SHP77 (cell line): ENCODE measurements around the gene SLC1A7.

ENCODE experiments used
- DNase-seq, 2 experiments: peaks; one replicate each; lab custom pipeline; 2025; lab: John Stamatoyannopoulos, UW

Gene SLC1A7

DNA sequence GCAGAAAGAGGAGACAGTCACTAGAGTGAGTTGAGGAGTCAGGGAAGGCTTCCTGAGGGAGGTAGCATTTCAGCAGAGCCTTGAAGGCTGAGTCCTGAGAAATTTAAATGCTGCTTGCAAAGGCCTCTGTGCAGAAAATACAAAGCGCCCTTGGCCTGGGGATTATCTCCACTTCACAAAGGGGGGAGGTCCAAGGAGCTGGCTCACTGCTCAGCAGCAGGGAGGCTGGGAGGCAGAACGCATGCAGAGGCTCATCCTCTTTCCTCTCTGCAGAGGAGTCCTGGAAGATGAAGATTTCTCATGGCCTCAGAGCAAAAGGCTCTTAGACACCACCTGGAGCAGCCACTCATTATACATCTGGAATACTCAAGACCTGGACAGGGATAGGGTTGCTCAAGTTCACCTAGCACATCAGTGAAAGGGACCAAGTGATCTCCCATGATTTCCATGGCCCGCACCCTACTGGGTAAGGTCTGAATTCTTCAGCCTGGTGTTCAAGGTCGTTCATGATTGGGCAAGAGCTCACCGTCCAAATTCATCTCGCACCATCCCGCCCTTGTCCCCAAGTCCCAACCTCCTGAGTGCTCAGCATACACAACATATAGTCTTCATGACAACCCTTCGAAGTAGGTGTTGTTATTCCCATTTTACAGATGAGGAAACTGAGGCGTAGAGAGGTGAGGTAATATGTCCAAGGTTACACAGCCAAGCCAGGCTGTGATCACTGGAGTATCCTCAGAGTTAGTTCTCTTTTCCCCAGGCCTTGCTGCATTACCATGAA lies 9.0 kb downstream of the SLC1A7 start:
- DNase-seq: no peak

DNA sequence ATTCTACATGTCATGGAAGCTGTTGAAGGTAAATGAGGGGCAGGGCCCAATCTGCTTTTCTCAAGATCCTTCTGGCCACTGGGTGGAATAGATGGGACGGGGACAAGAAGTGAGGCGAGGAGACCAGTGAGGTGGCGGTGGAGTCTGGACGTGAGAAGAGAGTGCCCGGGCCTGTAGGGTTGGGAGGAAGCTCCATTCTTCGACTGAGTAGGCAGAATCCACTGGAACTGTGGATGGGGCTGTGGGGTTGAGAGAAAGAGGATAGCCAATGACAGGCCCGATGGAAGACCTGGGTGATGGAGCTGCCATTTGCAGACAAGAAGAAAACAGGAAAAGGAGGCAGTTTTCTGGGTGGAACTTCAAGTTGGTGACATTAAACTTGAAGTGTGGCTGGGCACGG lies 10.3 kb downstream of the SLC1A7 start:
- DNase-seq: no peak

DNA sequence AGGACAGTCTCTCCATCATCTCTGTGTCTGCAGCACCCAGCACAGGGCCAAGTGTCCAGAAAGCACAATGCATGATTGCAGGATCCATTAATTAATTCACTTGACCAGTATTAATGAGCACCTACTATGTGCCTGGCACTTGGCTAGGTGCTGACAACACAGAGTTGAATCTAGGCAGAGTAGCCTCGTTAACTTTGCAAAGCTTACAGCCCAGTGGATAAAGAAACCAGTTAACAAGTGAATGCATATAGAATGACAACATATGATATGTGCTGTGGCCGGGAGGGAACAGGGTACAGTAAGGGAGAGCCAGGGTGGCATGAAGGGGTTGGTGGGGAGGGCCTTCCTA lies 10.9 kb downstream of the SLC1A7 start:
- DNase-seq: no peak

DNA sequence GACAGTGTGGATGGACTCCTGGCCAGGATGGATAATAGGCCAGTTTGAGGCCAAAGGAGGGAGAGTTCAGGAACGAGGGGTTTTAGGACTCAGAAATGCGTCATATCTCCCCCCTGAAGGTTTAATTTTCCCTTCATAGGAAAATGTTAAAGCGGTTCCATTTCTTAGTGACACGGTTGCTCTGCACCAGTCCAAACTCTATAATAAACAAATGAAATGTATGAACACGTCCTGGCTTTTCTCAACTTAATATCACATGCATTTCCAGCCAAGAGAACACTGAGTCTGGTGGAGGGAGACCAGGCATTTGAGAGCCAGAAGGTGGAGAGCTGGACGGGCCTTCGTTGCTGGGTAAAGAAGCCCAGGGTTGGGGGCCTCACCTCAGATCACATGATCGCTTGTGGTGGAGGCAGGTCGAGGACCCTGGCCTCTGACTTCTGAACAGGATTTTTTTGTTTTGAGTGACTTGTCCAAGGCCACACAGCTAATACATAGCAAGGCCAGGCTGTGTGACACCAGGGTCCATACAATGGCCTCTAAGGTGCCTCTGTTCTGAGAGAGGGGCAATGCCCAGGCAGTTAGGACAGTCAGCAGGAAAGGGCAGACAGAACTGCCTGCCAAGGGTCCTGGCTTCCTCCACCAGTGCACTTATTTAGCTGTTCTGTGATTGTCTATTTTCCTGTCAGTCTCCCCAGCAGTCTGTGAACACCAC lies 11.4 kb downstream of the SLC1A7 start:
- no peak for DNase-seq

DNA sequence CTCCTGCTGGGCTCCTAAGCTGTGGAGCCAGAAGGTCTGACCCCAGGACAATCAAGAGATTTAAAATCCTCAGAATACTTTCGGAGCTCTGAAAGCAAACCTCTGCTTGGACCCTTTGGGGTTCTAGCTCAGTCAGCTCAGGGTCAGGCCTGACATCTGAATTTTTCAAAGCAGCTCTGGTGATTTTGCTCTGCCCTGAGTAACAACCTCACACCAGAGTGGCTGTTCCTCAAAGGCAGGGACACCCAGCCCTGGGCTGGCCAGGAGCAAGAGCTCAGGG lies 11.9 kb downstream of the SLC1A7 start:
- DNase-seq: no peak

DNA sequence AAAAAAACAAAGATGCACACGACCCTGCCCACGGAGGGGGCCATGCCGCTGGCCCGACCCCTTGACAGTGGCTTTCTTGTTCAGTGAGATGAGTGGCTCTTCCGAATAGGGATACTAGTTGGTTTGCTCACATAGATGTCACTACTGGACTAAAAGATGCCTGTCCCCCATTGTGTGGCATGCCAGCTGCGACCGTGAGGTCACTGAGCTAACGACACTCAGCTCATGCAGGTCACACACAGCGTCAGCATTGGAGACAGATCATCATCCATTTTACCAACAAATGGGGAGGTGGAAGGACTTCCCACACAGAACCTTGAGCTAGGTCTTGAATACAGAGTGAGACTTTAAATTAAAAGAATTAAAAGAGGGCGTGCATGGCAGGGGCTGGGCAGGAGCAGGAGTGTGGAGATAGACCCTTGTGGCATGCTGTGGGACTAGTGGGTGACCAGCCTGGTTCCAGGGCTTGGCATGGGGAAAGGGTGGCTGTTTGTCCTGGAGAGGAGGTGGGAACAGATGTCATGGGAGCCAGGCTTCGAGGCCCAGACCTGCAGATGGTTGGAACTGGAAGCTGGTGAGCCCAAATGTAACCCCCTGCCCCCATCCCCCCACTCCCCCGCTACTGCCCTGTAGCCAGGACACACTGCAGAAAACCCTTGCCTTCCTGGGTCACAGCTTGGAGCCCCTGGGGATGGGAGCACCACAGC lies 12.4 kb downstream of the SLC1A7 start:
- no peak for DNase-seq

DNA sequence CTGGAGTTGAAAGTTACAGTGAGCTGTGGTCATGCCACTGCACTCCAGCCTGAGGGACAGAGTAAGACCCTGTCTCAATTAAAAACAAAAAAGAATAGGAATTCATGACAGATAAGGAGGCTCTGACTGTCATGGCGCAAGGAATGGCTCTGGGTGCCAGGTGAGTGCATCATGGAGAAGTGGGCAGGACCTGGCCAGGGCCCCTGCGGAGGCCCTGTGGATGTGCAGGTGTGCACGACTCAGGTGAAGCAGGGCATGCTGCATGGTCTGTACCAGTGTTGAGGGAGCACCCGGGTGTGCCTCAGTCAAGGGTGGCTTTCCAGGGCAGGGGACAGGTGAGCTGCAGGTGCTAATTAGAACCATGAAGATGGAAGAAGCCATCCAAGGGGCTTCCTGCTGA lies 14.0 kb downstream of the SLC1A7 start:
- DNase-seq: no peak

DNA sequence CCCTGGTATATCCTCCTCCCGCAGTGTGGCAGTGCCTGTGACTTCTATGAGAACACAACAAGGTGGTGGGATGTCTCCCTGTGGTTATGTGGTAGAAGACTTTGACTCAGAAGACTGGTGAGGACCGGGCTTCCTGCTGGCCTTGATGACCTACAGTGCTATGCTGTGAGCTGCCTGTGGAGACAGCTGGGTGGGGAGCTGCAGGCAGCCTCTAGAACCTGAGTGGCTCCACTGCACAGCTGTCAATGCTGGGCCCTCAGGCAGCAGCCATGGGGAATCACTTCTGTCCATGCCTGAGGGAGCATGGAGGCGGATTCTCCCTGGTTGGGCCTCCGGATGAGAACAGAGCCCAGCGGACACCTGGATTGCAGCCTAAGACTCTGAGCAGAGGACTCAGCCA lies 14.9 kb downstream of the SLC1A7 start:
- DNase-seq: no peak

DNA sequence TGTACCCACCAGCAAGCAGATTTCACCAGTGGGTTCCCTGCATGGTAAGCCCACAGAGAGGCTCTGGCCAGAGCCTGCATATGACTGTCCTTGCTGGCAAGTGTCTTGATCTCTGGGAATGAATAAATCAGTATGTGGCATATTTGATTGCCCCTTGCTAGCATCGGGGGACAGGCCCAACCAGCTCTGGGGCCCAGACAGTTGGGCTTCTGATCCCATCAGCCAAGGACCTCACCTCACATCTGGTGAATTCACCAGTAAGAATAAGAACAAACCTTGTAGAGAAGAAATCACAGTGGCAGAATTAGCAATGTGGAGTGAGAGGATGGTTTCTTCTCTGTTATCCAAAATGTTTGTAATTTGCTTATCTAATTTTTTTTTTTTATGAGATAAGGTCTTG lies 15.9 kb downstream of the SLC1A7 start:
- no peak for DNase-seq

DNA sequence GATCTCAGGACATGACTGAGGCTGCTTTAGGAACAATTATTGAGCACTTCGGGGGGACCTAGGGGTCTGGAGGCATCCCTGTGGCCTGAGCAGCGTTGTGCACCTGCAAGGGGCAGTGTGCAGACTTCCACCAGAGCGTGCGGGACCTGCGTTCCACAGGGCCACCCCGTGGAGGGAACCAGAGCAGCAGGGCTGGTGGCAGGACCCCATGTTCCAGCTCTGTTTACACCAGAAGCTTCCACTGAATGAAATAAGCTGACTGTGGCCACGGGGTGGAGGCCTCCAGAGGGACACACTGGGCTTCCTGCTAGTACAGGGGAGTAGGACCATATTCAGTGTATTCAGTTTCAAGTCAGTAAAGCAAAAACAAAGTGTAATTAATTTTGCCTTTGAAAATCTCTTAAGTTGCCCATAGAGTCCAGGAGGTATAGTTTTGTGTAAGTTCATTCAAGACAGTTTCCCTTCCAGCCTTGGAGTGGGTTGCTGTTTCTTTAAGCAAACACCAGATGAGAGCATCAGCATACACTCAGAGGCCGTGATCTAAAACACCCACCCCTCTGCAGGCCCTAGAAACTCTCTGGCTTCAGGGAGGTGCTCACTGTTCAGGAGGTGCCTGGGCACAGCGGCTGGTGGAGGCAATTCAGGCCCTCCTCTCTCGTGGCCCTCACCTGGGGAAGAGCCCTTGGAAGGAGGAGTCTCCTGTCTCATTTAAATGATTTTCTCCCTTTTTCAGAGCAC lies 16.6 kb downstream of the SLC1A7 start:
- no peak for DNase-seq

DNA sequence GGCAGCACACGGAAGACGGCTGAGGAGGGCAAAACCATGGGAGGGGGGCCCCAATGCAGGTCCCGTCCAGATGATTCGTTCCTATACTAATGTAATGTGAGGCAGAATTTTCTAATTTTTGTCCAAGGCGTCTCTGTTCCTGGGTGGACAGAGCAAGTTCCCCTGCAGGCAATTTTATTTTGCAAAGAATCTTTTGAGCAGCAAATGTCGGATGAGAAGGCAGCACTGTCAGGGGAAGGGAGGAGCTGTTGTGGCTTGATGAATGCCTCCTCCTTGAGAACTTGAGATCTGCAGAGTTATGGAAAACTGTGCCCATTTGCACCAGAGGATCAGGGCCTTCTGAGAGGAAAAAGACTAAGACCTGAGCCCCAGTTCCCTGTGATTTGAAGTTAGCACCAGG lies 17.3 kb downstream of the SLC1A7 start:
- no peak for DNase-seq

DNA sequence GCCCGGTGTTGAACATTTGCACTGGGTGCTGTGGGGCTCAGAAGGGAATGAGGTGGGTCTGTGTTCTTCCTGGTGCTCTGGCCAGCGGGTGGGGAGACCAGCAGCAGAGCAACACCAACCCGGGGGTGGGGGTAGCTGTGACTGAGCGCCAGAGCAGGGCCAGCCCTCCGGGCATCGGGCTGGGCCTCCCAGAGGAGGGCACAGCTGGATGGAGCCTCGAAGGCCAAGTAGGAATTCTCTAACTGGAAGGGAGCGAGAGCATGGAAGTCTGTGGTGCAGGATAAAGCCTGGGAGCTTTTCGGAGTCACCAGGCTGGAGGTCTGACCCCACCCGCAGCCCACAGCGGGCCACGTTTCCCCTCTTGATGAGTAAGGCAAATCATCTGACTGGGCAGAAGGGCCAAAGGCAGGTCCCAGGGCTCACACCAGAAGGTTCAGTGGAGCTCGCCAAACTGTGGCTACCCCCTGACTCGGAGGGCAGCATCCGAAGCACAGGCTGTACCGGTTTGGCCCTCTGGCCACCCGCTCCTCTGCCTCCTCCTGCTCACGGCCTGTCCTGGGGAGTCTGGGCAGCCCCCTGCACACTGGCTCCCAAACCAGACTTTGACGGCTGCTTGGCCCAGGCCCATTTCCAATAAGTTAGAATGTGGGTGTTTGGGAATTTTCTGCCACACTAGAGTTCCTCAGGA lies 18.8 kb downstream of the SLC1A7 start:
- DNase-seq: no peak

DNA sequence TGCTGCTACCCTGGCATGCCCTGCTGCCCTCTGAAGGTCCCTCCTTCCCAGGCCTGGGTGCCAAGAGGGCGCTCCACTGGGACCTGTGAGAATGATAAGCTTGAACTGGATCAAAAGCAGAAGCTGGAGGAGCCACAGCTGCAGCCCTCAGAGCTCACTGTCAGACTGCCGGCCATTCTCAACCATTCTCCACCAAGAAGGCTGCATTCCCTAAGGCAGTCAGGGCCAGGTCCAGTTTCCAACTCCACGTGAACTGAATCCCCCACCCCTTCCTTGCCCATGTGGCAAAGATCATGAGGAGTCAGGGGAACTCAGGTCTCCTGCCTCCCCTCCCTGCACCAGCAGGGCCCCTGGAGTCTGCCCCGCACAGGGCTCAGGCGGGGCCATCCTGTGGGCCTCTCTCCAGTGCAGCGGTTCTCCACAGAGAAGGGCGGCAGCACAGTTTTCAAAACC lies 19.5 kb downstream of the SLC1A7 start:
- no peak for DNase-seq

DNA sequence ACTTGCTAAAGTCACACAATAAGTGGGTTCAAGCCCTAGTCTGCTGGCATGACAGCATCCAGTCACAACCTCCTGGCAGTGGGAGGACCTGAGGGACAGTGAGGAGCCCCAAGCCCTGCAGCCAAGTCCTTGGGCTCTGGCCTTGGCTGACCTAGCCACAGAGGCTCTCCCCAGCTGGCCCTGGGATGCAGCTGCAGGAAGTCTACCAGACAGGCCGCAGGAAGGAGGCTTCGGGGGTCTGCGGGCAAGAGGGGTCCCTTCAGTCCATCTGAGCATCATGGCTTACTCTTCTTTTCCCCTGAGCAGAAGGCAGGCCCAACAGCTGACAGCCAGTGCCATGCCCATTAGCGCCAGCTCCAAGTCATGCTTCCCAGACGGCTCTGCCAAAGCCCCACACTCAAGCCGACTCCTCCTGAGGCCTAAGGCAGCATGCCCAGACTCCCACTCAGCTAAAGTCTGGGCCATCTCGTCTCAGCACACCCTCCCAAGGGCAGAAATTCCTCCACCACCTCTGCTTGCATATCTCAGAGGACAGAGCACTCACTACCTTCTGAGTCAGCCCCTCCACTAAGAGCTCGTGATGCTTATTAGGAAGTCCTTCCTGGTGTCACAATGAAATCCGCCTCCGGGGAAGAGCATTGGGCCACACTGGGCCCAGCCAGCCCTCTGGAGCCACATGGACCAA lies 20.1 kb downstream of the SLC1A7 start:
- no peak for DNase-seq

DNA sequence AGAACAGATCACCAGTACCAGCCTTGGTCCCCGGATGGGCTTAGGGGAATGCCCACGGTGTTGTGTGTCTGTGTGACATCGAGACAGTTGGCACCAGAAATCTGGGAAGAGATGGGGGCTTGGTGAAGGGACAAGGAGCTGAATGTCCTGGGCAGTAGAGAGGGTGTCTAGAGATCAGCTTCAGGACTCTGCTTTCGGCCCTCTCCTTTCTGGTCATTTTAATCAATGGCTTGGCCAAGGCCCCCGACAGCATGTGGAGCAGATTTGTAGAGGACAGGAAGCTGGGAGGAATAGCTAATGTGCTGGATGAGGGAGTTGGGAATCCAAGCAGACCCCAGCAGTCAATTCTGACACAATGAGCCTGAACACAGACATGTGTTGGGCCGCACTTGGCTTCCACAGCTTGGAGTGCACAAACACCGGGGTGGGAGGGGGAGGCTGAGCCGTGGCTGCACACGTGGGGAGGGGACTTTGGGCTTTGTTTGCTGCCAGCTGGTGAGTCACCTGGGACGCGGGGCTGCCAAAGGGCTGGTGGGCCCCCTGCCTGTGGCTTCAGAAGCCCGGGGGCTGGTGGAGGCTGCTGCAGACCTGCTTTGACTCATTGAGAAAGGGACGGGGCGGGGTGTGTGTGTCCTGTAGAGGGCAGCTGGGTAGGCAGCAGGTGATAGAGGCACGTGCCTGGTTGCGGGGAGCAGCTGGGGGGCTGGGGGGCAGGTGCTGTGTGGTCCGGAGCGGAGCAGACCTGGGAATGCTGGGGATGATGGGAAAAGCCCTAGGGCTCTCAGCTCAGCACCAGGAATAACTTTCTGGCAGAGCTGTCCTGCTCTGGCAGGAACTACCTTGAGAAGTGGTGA lies 20.9 kb downstream of the SLC1A7 start:
- peak; percentile 69 to 83 for DNase-seq

DNA sequence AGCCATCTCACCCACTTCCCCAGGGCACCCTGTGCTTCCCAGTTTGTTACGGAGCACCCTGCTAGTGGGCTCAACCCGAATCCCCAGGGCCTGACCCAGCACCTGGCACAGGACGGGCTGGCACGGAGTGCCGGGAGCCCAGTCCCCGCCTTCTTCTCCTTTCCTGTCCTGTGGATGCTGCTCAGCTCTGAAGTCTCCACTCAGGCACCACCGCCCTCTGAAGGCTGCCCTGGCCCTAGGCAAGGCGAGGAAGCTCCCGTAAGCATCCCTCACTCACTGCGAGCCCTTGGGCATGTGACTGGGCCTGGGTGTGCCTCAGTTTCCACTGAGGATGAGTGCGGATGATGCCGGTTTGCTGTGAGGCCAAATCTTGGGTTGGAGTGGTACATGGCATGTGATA lies 21.8 kb downstream of the SLC1A7 start:
- DNase-seq: no peak

DNA sequence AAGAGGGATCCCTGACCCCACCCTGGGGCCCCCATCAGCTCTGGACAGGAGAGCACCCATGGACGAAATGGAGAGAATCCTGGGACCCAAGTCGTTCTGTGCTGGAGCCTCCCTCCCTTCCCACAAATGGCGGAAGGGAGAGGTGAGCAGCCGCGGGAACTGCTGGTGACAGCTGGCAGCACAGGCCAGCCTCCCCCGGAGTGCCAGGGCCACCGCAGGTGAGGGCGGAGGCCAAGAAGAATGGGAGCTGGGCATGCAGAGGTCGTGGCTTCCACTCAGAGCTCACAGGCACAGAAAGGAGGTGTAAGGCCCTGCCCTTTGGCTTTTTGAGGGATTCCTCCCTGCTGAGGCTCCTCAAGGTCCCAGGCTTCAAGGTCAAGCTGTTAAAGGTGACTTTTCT lies 24.6 kb downstream of the SLC1A7 start:
- no peak for DNase-seq

DNA sequence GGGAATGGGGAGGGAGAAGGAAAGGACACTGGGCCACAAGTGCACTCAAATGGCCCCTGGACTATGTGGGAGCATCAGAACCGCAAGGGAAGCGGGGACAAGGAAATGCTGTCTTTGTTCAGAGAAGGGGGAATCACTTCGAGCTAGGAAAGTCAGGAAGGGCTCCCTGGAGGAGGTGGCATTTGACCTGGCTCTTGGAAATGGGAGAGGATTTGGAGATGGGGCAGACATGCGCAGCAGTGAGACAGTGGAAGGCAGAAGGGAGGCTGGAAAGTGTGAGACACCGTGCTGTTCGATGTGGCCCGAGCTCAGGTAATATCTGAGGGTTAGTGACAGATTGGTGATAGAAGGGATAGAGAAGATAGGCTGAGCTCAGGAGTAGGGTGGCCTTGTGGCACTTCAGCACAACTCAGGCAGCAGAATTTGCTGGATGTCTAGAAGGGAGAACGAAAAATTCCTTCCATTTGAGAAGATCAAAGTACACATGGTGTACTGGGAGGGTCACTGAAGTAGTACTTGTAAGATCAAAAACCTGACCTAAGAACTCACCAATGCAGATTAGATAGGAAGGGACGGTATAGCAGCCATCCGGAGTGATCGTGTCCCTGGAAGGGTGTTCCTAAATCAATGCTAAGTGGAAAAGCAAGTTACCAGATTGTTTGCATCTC lies 25.4 kb downstream of the SLC1A7 start:
- DNase-seq: no peak

DNA sequence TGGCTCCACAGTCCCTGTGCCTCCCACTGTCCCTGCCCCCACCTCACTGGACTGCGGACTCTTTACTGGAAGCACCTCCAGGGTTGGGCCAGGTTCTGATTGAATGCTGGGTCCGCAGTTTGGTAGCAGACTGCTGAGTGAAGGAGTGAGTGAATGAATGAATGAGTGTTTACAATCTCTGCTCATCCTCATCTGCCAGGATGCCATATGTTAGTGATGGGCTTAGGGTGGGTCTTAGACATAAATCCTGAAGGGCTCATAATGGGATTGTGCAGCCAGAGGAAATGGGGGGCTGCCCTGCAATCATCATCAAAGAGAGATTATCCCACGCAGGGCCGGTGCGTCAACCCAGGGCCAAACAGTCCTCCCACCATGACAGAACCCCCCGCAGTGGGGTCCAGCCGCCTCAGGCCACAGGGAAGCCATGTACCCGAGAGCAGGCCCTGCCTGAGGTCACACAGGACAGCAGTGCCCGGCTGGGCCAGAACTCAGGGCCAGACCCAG lies 26.1 kb downstream of the SLC1A7 start:
- DNase-seq: no peak
